ENCODE results near the gene GPR143. TPM values are rescaled to one million over a fixed set of nuclear protein-coding genes. Genes with fewer than 3 reads are reported as not detected.

The GPR143 gene
- total RNA-seq, 3 donors from 2014 or later: 0.39 to 0.93 (median 0.41) TPM

- TF ChIP-seq CTCF (IDR thresholded peaks at IDR 0.05): no peak
Measured at GRCh38 chrX:9788911-9789310, 23.3 kb upstream of the GPR143 start.

DNA sequence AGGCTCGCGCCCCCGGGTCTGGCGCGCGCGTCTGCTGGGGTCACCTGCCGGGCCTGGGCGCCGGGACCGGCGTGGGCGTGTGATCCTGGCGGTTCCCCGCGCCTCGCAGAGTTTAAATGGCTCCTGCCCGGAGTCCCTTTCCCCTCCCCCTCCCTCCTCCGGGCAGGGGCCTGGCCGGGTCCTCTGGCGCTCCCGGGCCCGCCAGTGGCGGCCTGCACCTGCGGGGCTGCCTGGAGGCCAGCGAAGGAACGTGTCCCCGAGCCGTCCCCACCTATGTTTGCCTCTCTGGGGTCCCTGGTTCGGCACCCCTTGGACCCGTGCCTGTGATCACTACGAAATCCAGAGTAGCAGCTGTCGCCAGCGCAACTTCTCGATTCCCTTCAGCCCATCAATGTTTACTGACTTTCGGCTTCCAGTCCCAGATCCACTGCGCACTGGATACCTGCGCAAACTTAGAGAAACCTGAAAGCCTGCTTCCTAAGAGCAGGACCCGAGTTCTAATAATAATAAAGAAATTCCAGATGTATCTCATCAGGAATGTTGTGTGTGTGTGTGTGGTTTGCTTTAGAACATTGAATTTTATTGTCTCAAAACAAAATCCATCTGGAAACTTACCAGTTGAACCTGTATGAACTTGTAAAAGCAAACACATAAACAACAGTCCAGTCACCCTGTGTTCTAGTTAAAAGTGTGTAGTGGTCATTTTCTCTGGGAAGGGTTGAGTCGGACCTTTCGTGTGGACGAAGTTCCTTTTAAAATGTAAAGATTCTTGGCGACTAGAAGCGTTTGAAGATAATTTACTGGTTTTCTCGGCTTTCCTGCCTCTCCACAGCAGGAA lies 21.4 kb upstream of the GPR143 start:
- Histone ChIP-seq H3K4me3 (peak overlapping the region; percentile 24), H3K4me1 (ENCODE audit: low read depth) (no peaks in the 10 kb centered on the region), H3K9me3 (no peaks in the 10 kb centered on the region), H3K36me3 (ENCODE audit: low read depth) (no peaks in the 10 kb centered on the region)
- no peak for TF ChIP-seq CTCF (IDR thresholded peaks at IDR 0.05)
- peak; percentile 30 for ATAC-seq
- intact Hi-C loops (cut with DNase I, micrococcal nuclease): no loop called here
- DNase-seq: peak in 1 of 3 donors; percentile 44

More at GRCh38 chrX:9788911-9789310, 23.3 kb upstream of the GPR143 start:
- peak; percentile 22 for ATAC-seq
- Histone ChIP-seq H3K4me1 (ENCODE audit: low read depth) (no peaks in the 10 kb centered on the region), H3K9me3 (no peaks in the 10 kb centered on the region), H3K4me3 (no peak overlapping the region), H3K36me3 (ENCODE audit: low read depth) (no peaks in the 10 kb centered on the region)
- intact Hi-C loops (cut with DNase I, micrococcal nuclease): no loop called here
- DNase-seq: no peak

DNA sequence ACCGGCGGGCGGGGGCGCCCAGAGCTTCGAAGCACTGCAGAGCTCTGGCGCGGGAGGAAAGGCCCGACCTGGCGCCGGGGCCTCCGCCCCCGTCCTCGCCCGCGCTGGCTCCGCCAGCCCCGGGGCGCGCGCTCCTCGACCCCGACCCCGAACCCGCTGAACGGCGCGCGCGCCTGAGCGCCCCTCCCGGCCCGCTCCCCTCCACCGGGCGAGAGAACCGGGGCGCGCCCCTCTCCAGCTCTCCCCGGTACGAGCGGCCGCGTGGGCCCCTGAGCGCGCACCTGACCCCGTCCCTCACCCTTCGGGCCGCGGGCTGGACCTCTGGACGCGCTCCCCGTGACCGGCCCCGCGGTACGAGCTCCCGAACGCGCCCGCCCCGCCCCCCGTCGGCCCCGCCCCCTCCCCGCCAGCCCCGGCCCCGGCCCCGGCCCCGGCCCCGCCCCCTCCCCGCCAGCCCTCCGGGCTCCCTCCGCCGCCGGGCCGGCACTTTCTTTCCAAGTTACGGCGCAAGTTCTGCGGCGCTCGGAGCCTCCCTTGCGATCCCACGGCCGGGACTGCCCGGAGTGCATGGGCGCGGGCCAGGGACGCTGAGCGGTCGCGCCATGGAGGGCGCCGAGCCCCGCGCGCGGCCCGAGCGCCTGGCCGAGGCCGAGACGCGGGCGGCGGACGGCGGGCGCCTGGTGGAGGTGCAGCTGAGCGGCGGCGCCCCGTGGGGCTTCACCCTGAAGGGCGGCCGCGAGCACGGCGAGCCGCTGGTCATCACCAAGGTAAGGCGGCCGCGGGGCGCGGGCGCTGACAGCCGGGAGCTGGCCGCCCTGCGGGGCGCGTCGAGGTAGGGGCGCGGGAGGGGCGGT lies 20.5 kb upstream of the GPR143 start, which contains the start of gene SHROOM2:
Gene SHROOM2, plus strand, starts transcription at position 486 of the 854 bp plus-strand sequence. Its CDS starts 117 bp downstream, at position 603.
- TF ChIP-seq CTCF (IDR thresholded peaks at IDR 0.05): no peak
- Histone ChIP-seq H3K4me1 (ENCODE audit: low read depth) (no peaks in the 10 kb centered on the region), H3K4me3 (peak within 1 kb of the TSS; percentile 24), H3K36me3 (ENCODE audit: low read depth) (no peaks in the 10 kb centered on the region), H3K9me3 (no peaks in the 10 kb centered on the region)
- peak; percentile 53 for ATAC-seq
- peak in 2 of 3 donors; percentile 30 to 57 for DNase-seq
- intact Hi-C loops (cut with DNase I, micrococcal nuclease): no loop called here

DNA sequence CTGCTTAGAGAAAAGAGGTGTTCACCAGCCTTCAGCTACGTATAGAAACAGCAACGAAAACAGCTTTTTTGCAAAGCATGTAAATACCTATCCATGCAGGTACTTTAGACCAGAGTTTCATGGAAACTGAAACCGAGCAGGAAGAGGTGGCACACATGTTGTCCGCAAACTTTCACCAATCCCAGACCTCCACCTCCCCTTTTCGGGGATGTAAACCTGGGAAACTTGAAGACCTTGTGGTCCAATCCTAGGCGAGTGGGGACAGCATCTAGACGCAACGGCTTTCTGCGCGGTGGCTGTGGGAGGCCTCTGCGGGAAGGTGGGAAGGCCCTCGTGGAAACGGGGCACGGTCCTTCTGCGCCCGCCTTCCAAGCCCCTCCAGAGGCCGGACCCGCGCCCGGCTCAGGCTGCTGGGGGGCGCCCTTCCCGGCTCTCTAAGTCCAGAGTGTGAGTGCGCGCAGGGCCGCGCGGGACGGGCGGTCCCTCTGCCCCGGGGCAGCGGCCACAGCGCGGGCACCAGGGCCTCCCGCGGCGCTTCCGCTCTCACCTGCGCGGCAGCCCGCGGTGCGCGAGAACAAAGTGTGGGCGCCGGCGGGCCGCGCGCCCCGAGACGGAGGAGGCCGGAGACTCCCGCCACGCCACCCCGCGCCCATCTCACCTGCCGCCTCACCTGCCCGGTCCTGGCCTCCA lies 19.8 kb upstream of the GPR143 start:
- no peak for TF ChIP-seq CTCF (IDR thresholded peaks at IDR 0.05)
- Histone ChIP-seq H3K4me1 (ENCODE audit: low read depth) (no peaks in the 10 kb centered on the region), H3K36me3 (ENCODE audit: low read depth) (no peaks in the 10 kb centered on the region), H3K9me3 (no peaks in the 10 kb centered on the region), H3K4me3 (no peak overlapping the region)
- ATAC-seq (peak; percentile 27), DNase-seq (no peak)
- intact Hi-C loops (cut with DNase I, micrococcal nuclease): no loop called here

- no peak for TF ChIP-seq CTCF (IDR thresholded peaks at IDR 0.05)
- Histone ChIP-seq H3K4me1 (ENCODE audit: low read depth) (no peaks in the 10 kb centered on the region), H3K4me3 (no peak overlapping the region), H3K9me3 (no peaks in the 10 kb centered on the region), H3K36me3 (ENCODE audit: low read depth) (no peaks in the 10 kb centered on the region)
- intact Hi-C loops (cut with DNase I, micrococcal nuclease): no loop called here
- ATAC-seq (no peak), DNase-seq (no peak)
Measured at GRCh38 chrX:9784332-9784731, 18.7 kb upstream of the GPR143 start.

All from mucosa of descending colon (tissue), 3 donors.